ENCODE results near the gene NOD1. TPM values are rescaled to one million over a fixed set of nuclear protein-coding genes. Genes with fewer than 3 reads are reported as not detected.
A peak's percentile ranks its signal among the peaks of the same experiment; 100 is the strongest.

Gene NOD1
- total and polyA plus RNA-seq, 8 donors = 2.3 to 18.3 (median 5.5) TPM

- no peak for DNase-seq
- Histone ChIP-seq H3K4me1 (peaks cover 0 to 26% (median 9%) of the 10 kb centered on the region in 4 donors), H3K4me3 (no peak overlapping the region), H3K27me3 (no peaks in the 10 kb centered on the region), H3K9me3 (no peaks in the 10 kb centered on the region), H3K27ac (no peak overlapping the region), H3K36me3 (peaks cover 23 to 98% (median 76%) of the 10 kb centered on the region in 4 donors)
- intact Hi-C loops (cut with DNase I; ENCODE audit: low total_unique reads) = no loop called here
- TF ChIP-seq POLR2AphosphoS5 (IDR thresholded peaks at IDR 0.05) = no peak
- WGBS, 5 donors = 90 to 95% (median 92%) methylated on average over 20 to 27 of the region's 27 CpGs
Observed at GRCh38 chr7:30452280-30452930, 26.2 kb downstream of the NOD1 start.

GRCh38 chr7:30451539-30452279 lies 26.9 kb downstream of the NOD1 start:
- WGBS, 5 donors = 90 to 96% (median 94%) methylated on average over 9 to 29 of the region's 29 CpGs
- Histone ChIP-seq H3K27ac (no peak overlapping the region), H3K36me3 (peaks cover 22 to 99% (median 77%) of the 10 kb centered on the region in 4 donors), H3K9me3 (no peaks in the 10 kb centered on the region), H3K27me3 (no peaks in the 10 kb centered on the region), H3K4me3 (no peak overlapping the region), H3K4me1 (peaks cover 0 to 26% (median 9%) of the 10 kb centered on the region in 4 donors)
- intact Hi-C loops (cut with DNase I; ENCODE audit: low total_unique reads) = no loop called here
- TF ChIP-seq POLR2AphosphoS5 (IDR thresholded peaks at IDR 0.05) (no peak), CTCF (IDR thresholded peaks at IDR 0.05) (no peak), EP300 (IDR thresholded peaks at IDR 0.05) (no peak), POLR2A (IDR thresholded peaks at IDR 0.05) (no peak)
- no peak for DNase-seq

- no peak overlapping the region for H3K27ac ChIP-seq
- no peak for TF ChIP-seq POLR2A (IDR thresholded peaks at IDR 0.05)
- TF ChIP-seq POLR2AphosphoS5 (IDR thresholded peaks at IDR 0.05) = no peak
- TF ChIP-seq EP300 (IDR thresholded peaks at IDR 0.05) = no peak
- no peak for TF ChIP-seq CTCF (IDR thresholded peaks at IDR 0.05)
- H3K4me1 ChIP-seq = peaks cover 0 to 30% (median 9%) of the 10 kb centered on the region in 4 donors
- no peak overlapping the region for H3K4me3 ChIP-seq
- DNase-seq = no peak
- no peaks in the 10 kb centered on the region for H3K9me3 ChIP-seq
- H3K36me3 ChIP-seq = peaks cover 18 to 99% (median 76%) of the 10 kb centered on the region in 4 donors
- WGBS, 5 donors = 93 to 95% (median 94%) methylated on average over 13 to 22 of the region's 22 CpGs
- intact Hi-C loops (cut with DNase I; ENCODE audit: low total_unique reads) = no loop called here
- H3K27me3 ChIP-seq = no peaks in the 10 kb centered on the region
Observed at GRCh38 chr7:30450983-30451497, 27.5 kb downstream of the NOD1 start.

GRCh38 chr7:30450240-30450982 lies 28.2 kb downstream of the NOD1 start:
- DNase-seq = no peak
- Histone ChIP-seq H3K27ac (peak overlapping the region in 2 of 5 donors; percentile 21 to 25), H3K27me3 (no peaks in the 10 kb centered on the region), H3K9me3 (no peaks in the 10 kb centered on the region), H3K36me3 (peaks cover 14 to 99% (median 70%) of the 10 kb centered on the region in 4 donors), H3K4me3 (no peak overlapping the region), H3K4me1 (peaks cover 0 to 33% (median 9%) of the 10 kb centered on the region in 4 donors)
- intact Hi-C loops (cut with DNase I; ENCODE audit: low total_unique reads) = no loop called here
- no peak for TF ChIP-seq POLR2AphosphoS5 (IDR thresholded peaks at IDR 0.05)
- no peak for TF ChIP-seq EP300 (IDR thresholded peaks at IDR 0.05)
- TF ChIP-seq POLR2A (IDR thresholded peaks at IDR 0.05) = no peak
- TF ChIP-seq CTCF (IDR thresholded peaks at IDR 0.05) = no peak
- WGBS, 5 donors = 63 to 75% (median 72%) methylated on average over 6 of the region's 6 CpGs
